GM18858 (cell line): ENCODE results near the gene SURF2.

ENCODE experiments used
- ATAC-seq: cut with Tn5 transposase; IDR thresholded peaks from one replicate; pipeline ENCODE4 v1.9.1; 2021; ENCODE audit not compliant: unreplicated experiment

The SURF2 gene

DNA sequence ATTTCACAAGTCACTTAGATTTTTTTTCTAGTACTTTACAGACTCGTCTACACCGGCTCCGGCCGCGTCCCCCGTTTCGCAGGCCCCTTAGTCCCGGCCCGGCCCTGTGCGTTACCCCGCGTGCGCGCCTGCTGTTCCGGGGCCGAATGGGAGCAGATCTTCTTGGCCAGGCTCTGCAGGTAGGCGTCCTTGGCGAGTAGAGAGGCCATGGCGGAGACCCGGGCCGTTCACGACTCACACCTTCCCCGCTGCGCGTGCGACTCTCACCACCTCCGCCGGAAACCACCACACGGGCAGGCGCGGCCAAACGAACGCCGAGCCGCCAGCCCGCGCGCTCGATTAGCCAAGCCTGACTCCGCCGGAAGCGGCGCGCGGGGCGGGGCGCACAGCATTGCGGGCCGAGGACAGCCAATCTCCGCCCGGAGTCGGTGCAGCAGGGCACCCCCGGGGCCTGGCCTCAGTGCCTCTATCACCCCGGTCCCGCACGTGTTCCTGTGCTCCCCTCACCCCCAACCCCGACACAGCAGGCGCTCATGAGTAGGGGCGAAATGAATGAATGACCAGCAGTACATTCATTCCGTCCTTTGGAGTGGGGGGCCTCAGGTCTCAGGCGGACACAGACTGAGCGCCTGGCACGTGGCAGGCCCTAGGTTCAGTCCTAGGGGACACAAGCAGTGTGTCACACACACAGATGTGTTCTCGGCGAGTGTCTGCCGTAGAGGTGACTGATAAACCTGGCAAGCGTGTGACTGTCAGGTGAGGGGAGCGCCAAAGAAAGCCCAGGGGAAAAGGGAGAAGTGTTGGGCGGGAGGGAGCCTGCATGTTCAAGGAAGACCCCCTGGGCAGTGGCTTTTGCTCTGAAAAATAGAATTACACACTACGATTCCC is 20.2 kb upstream of the SURF2 start, which contains the start of gene SURF6:
Gene SURF6, minus strand, starts transcription at position 265 of the 888 bp plus-strand sequence. Its CDS starts 56 bp downstream, at position 209.
- ATAC-seq, result peak; percentile 65

DNA sequence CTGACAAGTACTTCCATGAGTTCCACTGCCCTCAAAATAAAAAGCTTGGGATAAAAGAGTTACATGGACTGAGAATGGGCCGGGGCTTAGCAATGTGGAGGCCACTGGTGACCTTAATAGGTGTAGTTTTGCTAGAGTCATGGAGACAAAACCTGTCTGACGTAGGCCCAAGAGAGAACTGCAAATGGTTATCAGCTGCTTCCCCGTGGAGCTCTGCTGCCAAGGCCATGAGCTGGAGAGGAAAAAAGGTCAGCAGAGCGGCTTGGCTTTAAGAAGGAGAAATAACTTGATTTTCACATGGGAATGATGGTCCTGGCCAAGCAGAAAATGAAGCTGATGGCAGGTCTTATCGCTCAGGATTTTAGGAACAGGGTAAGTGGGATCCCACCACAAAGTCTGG is 16.7 kb upstream of the SURF2 start:
- ATAC-seq, result no peak

DNA sequence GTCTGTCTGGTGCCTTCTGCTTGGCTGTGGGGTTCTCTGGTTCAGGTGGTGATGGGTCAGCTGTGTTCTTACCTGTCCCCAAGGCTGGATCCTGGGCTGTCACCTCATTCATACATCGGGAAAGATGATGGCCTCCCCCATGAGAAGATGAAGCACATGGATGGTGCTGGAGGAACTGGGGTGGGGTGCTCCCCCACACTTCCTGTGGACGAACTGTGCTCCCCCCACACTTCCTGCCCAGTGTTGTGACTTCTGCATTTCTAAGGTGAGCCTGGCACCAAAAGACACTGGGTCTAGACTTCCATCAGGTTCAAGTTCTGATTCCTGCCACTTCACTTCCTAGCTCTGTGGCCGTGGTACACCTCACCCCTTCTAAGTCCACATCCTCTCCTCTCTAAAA is 16.1 kb upstream of the SURF2 start:
- no peak for ATAC-seq

DNA sequence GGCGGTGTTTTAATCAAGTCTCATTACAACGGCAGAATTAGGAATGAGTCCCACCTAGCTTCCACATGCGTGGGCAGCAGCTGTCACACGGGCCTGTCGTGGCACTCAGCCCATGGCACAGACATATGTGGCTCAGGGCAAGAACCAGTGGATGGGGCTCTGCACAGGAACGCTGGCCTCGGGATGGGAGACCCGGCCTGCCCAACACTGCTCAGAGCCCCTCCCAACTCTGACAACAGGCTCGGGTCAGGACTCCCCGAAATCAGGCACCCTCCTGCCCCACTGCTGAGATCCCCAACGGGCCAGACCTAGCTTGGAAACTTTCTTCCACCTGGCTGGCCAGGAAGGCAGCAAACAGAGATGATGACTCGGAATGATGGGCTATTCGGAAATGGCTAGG is 15.4 kb upstream of the SURF2 start:
- no peak for ATAC-seq

DNA sequence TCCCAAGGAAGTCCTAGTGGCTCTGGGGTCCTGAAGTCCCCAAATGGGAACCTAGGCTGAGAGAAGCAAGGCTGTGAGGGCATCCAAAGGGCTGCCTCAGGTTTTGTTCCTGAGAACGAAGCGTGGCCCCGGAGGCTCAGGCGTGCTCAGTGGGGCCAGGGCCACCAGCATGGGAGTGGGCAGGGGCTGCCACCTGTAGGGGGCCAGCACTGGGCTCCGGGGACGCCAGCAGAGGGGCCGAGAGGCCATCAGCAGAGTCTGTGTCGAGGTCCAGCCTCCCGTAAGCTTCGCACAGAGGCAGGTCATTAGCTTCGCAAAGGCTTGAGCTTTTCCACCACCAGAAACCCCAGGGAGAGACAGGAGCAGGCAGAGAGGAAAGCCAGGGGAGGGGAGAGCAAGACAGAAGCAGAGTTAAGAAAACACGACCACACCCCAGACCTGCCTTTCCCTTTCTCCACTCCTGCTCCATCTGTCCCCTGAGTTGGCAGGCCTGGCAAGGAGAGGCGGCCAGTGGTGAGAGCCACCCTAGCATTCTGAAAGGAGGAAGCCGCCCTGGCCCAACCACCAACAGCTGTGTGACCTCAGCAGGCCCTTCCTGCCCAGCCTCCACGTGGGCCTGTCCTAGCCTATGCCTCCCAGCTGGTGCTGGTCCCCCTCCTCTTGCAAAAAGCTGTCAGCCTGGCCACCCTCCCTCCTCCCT is 14.8 kb upstream of the SURF2 start:
- ATAC-seq, result no peak

DNA sequence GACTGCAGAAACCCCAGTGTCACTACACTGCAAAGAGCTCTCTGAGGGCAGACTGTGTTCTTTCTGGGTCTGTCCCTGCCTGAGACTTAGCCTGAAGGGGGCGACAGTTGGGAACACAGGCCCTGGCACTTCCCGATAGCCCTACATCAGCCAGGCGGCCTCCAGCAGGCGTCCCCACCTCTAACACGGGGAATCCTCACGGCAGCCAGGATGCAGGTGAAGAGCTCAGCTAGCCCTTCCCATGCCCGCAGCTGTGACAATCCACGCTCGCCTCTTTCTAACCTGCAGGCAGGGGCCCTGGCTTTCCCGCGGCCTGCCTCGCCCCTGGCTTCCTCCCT is 14.3 kb upstream of the SURF2 start:
- ATAC-seq, result no peak

DNA sequence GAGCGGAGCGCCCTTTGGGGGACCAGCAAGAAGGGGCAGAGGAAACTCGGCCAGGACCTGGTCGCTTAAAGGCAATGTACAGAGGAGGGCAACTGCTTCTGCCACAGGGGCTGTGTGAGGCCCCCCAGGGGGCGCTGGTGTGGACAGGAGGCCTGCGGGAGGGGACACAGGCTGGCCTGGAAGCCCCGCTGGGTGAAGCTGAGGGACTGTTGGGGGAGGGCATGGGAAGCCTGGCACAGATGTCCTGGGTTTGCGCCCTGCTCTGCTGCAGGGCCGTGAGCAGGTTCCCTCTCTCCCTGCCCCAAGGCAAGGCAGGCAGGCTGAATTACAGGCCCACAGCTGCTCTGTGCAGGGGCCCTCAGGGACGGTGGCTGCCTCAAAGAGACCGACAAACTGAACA is 13.8 kb upstream of the SURF2 start:
- no peak for ATAC-seq

DNA sequence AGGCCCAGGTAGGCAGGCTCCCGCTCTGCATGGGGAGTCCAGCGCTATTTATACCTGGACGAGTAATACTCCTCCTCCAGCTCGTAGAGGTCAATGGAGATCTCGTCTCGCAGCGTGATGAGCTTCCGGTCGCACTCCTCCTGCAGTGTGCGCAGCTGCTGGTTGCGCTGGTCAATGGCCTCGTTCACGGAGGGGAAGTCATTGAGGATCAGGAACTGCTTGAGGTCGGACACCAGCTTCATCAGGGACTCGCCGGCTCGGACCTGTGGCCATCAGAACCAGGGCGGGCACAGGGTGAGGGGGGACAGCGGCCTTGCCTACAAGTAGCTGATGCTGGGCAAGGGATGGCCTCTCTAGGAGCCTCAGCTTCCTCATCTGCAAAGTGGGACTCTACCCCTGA is 12.3 kb upstream of the SURF2 start:
- no peak for ATAC-seq

DNA sequence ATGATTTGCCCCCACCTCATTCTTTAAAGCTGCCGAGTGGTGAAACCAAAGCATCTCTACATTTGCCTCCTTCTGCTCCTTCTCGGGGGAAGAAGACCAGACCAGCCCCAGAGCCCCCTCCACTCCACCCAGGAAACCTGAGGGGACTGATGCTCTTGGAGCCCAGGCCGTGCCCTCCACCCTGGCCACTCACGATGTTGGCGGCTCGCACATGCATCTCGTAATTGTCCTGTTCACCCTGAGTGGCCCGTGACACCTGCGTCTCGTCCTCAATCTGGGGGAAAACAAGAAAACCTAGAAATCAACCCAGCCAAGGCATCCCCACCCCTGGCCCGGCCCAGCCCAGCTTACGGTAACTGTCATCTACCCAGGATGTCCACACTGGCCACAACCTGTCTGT is 11.4 kb upstream of the SURF2 start:
- ATAC-seq, result no peak

DNA sequence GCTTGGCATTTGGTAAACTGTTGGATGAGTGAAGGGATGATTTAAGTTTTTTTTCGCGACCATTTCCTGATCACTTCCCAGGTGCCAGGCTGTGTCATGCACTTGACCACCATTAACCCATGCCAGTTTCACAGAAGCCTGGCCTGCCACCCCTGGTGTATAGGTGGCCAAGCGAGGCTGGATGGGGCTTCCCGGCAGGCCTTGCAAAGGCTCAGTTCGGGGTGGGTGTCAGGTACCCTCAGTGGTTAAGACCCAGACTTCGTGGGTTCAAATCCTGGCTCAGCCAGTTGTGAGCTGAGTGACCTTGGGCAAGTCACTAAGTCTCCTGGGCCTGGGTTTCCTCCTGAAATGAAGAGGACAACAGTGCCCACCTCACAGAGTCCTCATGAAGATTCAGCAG is 10.8 kb upstream of the SURF2 start:
- no peak for ATAC-seq

DNA sequence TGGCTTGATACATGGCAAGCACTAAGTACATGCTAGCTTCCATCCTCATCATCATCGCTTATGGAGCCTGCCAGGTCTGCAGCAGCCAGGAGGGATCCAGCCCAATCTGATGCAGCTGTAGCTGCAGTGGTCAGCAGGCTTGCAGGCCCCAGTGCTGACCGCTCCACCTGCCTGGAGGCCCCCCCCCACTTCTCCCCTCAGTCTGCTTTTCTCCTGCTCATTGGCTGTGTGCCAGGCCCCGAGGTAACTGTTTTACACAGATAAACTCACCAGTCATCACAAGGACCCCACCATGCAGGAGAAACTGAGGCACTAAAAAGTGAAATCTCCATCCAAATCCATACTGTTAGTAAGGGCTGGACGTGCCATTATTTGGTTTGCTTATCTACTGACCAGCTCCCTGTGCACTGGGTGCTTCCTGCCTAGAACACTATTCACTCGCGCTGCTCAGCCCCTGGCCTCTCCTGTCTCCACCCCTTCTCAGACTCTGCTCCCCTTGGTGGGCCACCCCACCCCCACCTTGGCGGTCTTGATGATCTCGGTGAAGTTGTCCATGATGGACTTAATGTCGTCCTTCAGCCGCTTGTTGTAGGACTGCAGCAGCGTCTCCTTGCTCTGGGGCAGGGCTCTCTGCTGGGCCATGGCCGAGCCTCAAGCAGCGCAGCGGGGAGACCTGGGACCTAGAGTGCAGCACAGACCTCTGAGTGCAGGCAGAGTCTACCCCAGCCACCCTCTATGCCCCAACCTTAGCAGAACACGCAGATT is 10.1 kb upstream of the SURF2 start:
- ATAC-seq, result no peak

DNA sequence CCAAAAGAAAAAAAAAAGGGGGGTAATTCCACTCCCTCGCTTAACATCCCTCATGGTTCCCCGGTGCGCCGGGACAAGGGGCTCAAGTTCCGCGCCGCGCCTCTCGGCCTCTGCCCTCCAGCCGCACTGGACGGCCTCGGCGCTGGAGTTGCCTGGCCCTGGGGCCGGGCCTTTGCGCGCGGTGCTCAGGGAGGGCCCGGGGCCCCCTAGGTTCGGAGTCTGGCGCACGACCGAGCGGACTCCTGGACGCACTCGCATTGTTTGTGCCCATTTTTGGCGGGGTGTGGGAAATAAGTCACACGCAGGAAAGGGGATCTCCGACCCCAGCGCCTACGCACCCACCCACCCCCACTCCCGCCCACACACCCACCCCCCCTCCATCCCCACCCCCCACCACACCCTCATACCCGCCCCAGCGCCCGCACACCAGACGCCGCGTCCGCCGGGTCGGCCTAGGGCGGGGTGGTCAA is 8.8 kb upstream of the SURF2 start:
- ATAC-seq, result peak; percentile 9

DNA sequence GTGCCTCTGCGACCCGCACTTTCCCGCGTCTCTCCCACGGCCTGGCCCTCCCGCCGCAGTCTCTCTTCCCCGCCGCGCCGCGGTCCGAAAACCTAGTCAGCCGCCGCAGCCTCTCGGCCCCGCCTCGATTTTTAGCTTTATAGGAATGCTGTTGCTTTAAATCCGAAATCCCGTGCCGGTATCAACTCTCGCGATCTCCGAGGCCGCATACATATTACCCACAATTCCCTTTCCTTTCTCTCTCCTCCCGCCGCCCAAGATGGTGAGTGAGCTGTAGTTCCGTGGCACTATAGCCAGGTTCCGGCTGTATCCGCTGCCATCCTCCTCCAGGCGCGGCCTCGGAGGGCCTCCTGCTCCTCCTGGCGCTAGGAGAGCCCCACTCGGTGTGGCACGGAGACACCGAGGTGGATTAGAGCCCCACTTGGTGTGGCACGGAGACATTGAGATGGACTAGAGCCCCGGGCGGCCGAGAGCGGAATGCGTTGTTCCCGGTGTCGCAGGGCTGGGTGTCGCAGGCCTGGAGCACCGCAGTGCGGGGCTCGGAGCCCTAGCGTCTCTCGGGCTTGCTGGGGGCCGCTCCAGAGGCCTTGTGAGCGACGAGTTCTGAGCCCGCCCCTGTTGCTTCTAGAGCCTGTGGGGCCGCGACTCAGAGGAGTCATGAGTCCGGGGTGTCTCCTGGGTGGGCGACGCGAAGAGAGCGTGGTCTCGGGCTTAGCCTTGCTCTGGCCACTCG is 8.2 kb upstream of the SURF2 start, which contains the start of the genes MED22 and RPL7A:
Gene MED22, minus strand, starts transcription at position 147 of the 733 bp plus-strand sequence. CDS start 1,469 bp downstream, outside the sequence.
Gene RPL7A, plus strand, starts transcription at position 234 of the 733 bp plus-strand sequence. Its CDS starts 26 bp downstream, at position 260.
- ATAC-seq, result peak; percentile 77

DNA sequence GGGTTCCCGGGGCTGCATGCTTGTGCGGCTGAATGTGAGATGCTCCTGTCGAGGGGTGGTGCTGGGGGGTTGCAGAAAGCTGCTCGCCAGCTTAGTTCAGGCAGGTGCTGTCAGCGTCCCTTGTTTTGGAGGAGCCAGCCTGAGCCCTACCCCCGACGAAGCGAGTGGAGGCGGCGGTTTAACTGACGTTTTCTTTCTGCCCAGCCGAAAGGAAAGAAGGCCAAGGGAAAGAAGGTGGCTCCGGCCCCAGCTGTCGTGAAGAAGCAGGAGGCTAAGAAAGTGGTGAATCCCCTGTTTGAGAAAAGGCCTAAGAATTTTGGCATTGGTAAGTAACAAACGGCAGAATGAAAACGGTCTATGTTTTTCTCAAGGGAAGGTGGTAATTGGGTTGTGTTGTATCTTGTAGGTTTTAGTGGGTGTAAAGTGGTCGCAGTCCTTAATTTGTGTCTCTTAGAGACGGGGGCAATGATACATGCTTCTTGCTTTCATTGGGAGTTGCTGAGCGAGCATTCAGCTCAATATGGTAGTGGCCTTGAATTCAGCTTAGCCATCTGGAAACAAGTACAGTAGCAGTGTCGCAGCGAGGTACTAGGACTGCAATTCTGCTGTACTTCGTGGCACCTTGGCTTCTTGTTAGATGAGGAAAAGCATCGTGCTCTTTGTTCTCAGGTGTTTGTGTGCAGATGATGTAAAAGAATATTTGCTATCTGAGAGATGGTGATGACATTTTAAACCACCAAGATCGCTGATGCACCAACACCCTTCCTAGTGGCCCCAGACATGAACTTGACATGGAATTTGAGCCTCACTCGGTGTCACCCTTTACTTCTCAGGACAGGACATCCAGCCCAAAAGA is 7.4 kb upstream of the SURF2 start:
- ATAC-seq, result no peak

DNA sequence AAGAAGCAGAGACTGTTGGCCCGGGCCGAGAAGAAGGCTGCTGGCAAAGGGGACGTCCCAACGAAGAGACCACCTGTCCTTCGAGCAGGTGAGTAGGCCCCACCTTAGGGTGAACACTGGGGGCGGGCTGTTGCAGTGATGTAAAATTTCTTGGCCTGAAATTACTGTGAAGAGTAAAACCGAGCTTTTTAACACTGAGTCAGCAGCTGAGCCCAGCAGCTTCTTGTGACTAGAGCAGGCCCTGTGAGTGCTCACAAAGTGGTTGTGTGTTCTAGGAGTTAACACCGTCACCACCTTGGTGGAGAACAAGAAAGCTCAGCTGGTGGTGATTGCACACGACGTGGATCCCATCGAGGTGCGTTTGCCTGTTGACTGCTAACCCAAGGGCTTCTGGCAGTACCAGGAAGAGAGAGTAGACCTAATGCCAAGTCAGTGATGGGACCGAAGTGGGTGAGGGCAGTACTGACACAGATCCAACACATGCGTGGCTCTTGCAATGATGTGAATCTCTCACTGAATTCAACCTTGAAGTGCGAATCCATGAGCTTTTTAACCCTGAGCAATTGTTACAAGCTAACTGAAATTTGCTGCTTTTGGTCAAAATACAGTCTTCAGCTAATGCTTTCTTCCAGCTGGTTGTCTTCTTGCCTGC is 6.3 kb upstream of the SURF2 start:
- ATAC-seq, result no peak

DNA sequence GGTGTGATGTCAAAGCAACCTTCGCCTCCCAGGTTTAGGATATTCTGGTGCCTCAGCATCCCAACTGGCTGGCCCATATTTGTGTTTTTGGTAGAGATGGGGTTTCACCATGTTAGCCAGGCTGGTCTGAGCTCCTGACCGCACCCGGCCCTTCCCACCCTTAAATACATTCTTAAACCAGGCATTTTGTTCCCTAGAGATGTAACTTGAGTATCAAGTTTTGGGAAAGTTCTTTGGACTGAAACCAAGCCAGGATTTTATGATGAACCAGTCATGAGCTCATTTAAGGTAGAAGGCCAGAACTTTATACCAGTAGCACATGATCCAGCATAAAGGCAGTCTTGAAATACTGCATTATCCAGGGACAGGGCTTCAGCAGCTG is 4.8 kb upstream of the SURF2 start:
- ATAC-seq, result no peak

DNA sequence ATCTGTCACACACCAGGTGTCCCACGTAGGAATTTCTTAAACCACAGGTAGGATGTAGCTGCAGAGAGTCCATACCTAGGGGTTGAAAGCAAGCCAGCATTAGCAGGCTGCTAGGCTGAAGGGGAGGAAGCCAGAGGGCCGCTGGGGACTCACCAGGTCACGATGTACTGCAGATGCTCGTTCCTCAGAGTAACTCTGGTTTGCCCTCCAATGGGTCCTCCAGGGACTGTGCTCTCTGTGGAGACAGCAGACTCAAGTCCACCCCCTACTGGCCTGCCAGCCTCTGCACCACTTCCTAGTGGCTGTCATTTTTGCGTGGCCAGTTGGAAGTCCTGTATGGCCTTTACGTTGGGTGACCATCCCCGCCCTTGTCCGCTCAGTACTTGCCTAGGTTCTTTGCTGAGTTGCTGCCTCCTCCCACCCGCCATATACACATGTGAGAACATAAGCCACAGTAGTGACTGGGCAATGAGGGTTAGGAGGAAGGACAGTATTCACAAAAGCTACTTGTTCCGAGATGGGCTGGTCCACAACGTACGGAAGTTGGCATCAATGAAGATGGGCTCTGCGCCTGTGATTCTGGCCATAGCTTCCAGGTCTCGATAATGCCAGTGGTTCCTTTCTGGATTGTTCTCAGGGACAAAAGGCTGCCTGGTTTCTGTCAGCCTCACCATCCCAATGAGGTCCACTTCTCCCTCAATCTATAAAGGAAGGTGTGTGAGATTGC is 4.3 kb upstream of the SURF2 start:
- ATAC-seq, result no peak

DNA sequence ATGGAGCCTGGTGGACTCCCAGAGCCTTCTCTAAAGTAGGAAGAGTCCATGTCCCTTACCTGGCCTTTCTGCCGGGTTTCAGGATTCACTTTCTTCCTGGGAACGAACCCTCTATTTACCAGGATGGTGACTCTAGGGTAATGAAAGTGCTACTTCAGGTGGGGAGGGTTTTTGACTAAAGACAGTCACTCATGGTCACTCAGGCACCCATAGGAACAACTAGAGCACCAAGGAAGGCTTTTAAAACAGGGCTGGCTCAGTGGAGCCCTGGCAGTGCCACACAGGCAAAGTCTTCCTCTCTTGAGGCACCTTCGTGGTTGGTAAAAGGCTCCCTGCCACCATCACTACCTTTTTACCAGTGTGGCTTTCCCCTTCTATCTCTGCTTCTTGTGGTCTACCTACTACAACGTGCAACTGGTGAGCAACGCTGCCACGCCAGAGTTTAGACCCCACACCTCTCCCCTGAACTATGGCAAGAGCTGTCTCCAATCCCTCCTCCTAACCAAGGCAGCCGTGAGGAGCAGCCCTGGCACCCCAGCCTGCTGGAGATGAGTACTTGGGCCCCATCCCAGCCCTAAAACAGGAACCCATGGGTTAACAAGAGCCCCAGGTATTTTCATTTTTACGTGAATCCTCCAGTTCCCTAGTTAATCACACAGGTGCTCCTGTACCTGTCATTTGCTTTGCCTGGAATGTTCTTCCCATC is 3.6 kb upstream of the SURF2 start:
- ATAC-seq, result no peak
